Fibroblast of the conjunctiva (primary cell): ENCODE data around the gene PLBD1.

Experiments
- DNase-seq: peaks from one replicate; pipeline ENCODE4 v3.0.0-alpha.2; 2010; ENCODE audit warnings: low read depth

PLBD1 gene, protein sequence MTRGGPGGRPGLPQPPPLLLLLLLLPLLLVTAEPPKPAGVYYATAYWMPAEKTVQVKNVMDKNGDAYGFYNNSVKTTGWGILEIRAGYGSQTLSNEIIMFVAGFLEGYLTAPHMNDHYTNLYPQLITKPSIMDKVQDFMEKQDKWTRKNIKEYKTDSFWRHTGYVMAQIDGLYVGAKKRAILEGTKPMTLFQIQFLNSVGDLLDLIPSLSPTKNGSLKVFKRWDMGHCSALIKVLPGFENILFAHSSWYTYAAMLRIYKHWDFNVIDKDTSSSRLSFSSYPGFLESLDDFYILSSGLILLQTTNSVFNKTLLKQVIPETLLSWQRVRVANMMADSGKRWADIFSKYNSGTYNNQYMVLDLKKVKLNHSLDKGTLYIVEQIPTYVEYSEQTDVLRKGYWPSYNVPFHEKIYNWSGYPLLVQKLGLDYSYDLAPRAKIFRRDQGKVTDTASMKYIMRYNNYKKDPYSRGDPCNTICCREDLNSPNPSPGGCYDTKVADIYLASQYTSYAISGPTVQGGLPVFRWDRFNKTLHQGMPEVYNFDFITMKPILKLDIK

DNA sequence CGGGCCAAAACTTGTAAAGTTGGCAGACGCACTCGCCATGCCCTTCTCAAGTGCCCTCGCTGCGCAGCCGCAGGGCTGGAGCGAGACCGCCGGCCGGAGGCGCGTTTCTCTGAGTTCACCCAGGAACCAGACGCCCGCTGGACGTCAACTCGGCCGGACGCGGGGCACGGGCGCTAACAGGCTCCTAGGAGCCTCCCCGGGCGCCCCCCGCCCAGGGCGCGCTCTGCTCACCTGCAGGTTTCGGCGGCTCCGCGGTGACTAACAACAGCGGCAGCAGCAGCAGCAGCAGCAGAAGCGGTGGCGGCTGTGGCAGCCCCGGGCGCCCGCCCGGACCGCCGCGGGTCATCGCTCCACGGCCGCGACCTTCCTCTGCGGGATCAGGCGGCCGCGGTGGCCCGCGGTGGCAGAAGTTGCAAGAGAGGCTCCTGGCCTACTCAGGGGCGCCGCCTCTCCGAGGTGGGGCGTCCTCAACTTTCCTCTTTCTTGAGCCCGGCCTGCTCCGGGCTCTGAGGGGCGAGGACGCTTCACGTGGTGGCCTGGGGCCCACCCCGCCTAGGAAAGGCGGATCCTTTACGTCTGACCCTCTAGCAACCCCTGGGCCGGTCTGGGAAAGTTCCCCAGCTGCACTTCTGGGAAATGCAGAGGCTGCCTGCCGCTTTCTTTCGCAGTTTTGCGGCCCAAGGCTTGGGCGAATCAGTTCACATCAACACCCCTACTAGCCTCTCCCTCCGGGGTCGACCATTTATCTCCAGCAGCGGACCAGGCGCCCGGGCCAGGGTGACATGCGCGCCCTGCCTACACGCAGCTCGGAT is at the start of gene PLBD1:
Gene PLBD1 (minus strand): TSS at position 533 of the 812 bp plus-strand sequence. CDS start 187 bp downstream, at position 346.
- DNase-seq: peak; percentile 39

DNA sequence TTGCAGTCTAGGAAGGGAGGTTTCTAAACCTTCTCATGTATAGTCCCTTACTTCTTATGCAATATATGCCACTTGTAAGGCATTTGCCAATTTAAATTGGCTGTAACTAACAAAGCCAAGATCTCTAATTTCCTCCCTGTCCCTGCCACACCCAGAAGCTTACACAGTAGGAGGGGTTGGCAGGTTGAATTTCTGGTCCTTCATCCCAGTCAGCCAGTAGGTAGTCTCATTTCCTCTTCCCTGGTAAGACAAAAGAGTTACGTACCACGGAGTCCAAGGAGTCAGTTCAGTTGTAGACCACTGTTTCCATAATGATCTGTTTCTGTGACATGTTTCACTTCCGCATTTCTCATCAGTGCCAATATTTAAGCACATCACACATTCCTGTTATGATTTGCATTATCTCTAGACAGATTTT is 47.0 kb upstream of the PLBD1 start:
- DNase-seq: no peak

DNA sequence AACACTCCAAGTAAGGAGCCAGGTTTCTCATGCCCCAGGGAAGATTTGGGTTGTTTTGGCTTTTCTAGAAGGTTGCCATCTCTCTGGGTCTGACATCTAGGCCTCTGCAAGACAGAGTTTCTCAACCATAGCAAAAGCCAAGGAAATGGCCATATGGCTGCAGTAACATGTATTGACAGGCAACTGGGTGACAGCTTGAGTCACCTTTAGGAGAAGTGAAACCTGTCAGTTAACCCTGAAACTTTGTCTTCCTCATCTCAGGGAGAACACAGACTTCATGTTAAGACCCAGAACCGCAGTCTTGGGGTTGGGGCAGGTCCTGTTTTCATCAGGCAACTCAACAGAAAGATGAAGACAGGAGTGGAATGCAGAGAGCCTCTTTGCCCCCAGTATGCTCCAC is 46.0 kb upstream of the PLBD1 start:
- DNase-seq: no peak

DNA sequence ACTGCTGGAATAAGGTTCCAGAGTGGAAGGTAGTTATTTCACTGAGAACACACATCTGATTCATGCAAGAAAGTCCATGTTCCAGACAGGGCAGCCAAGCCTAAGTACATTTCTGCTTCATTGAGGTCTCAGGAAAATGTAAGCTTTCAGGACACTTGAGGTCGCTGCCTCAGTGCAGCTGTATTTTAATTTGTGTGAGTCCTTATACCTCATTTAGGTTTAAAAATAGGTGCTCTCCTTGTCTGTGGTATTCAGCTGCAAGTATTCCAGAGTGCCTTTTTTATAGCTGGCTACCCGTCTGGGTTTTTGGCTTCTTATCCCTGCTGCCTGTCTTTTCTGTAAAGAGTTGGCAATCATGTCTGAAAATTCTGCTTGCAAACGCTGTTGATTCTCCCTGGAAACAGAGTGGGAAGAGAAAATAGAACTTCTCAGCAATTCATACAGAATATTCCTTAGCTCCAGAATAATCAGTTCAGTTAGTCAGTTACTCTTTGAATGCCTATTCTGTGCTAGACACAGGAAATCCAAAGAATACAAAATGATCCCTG is 45.3 kb upstream of the PLBD1 start:
- DNase-seq: no peak

DNA sequence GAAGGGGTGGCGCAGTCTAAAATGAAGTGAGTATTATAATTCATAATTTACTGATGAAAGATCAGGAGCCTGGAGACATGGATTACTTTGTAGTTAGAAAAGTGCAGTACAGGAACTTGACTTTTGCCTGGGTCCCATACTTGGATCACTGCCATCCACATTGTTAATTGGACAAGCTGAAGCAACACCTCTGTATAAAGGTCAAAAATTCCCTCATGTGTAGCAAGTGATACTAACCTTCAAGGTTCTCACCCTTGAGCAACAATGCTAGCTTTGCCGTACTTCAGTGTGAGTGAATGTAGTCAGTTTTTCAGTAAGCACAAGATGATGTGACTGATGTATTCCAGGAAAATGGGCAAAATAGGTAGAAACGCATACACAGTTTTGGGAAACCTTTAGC is 44.6 kb upstream of the PLBD1 start:
- no peak for DNase-seq

DNA sequence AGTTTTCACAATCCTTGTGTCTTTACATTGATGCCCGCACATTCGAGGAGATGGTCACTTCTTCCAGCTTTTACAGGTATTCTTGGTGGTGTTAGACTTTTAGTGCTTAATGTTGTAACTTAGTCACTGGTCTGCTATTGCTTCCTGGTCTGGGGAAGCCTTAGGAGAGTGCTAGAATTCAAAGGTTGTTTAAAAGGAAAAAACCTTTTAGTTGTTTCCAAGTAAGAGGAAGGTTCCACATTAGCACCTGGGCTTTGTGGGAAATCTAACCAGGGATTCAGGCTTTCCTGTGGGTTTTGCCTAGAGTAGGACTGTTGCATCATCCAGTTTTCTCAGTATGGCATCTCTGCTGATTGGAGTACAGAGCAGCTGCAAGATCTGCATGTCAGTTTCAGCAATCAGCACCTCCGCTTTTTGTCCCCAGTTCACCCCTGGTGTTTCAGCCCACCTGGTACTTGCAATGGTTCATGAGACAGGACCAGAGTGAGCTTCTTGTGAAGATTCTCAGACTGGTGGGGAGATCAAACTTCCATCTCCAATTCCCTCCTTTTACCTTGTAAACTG is 44.0 kb upstream of the PLBD1 start:
- no peak for DNase-seq

DNA sequence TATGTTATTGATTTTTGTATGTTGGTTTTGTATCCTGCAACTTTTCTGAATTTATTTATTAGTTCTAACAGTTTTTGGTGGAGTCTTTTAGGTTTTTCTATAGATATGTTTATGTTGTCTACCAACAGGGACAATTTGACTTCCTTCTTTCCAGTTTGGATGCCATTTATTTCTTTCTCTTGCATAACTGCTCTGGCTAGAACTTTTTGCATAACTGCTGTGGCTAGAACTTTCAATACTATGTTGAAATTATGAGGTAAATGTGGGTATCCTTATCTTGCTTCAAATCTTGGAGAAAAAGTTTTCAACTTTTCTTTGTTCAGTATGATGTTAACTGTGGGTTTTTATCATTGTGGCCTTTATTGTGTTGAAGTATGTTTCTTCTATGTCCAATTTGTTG is 39.9 kb upstream of the PLBD1 start:
- no peak for DNase-seq

DNA sequence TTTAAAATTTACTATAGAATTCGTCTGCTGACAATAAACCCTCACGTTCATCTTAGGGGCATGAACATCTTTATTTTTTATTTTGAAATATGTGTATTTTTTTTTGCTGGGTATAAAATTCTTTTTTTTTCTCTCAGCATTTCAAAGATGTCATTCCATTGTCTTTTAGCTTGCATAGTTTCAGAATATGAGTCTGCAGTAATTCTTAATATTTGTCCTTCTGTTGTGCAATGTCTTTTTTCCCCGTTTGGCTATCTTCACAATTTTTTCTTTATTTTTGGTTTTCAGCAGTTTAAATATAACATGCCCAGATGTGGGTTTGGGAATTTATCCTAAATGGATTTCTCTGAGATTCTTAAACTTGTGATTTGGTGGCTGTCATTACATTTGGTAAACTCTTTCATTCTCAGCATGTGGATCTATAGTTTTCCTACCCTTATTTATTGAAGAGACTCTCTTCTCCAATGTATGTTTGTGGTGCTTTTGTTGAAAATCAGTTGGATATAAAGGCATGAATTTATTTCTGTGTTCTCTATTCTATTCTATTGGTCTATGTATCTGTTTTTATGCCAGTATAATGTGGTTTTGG is 37.8 kb upstream of the PLBD1 start:
- DNase-seq: no peak

DNA sequence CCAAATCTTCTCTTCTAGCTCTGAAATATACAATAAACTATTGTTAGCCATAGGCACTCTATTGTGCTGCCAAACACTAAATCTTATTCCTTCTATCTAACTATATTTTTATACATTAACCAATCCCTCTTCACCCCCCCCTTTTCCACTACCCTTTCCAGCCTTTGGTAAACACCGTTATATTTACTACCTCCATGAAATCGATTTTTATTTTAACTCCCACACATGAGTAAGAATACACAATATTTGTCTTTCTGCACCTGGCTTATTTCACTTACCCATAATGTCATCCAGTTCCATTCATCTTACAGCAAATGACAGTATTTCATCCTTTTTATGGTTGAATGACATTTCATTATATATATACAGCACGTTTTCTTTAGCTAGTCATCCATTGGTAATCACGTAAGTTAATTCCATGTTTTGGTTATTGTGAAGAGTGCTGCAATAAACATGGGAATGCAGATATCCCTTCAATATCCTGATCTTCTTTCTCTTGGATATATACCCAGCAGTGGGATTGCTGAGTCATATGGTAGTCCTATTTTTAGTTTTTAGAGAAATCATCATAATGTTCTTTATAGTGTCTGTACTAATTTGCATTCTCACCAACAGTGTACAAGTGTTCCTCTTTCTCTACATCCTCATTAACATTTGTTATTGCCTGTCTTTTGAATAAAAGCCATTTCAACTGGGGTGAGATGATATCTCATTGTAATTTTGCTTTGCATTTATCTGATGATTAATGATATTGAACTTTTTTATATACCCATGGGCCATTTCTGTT is 34.2 kb upstream of the PLBD1 start:
- no peak for DNase-seq

DNA sequence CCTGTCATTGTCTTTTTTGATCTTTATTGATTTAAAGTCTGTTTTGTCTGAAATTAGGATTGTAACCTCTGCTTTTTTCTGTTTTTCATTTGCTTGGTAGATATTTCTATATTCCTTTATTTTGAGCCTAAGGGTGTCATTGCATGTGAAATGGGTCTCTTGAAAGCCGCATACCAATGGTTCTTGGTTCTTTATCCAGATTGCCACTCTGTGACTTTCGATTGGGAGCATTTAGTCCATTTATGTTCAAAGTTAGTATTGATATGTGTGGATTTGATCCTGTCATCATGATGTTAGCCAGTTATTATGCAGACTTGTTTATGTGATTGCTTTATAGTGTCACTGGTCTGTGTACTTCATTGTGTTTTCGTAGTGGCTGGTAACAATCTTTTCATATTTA is 29.8 kb upstream of the PLBD1 start:
- DNase-seq: no peak

DNA sequence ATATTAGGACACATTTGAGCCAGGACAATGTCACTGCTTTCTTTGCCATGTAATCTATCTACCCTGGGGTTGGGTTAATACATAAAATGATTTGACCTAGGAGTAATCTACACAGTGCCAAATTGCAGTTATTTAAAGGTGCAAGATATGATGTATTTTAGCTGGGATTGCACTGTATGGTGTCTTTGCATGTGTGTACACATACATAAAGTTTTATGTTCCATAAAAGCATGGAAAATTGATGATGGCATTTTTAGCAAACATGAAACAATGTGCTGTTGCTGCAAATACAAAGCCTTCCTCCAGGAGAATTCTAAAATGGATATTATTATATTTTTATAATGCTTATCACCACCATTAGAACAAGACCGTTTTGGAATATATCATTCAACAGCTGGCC is 24.0 kb upstream of the PLBD1 start:
- DNase-seq: no peak

DNA sequence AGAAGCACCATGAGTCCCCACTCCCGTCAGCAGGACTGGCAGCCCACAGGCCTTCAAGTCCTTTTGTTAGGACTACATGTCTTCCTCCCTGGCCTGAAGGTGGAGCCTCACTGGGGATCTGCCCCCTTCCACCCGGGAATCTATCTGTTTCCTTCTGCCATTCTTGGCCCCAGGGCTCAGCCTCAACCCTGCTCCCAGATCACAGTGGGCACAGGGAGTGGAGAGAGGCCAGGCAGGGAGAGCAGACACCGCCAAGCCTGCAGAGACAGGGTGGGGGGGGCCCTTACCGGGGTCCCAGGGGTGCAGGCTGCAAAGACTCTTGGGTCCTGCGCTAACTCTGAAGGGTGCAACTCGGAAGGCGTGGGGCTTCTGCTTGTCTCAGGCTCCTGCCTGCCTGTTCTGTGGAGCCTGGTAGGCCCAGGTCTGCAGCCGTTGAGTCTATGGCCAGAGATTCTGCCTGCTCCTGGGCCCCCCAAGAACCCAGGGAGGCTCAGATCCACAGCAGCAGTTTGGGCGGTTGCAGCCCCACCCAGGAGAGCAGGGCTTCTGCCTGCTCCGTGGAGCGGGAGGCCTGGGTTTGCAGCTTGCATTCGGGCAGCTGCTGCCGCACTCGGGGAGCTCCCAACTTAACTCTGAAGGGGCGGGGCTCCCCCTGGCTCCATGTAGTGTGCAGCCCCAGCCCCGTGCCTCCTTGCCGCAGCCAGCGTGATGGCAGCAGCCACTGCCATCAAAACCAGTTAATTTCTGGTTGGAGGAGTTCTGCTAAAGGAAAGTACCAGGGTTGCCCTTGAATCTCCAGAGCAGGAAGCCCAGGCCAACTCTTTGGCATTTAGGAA is 21.7 kb upstream of the PLBD1 start:
- no peak for DNase-seq

DNA sequence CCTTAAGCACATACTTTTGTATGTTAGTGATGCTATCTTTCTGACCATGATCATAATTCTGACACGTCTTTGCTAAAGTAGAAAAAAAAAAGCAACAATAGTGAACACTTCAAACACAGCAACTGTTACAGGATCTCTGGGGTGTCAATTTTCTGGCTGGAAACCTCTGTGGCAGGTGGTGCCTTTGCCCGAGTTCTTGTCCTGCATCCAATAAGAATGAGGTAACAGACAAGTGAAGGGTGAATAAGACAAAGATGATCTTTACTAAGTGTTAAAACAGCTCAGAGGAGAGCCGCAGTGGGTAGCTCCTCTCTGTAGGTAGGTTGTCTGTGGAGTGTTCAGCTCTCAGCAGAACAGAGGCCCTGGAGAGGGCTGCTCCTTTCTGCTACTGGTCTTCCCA is 20.9 kb upstream of the PLBD1 start:
- DNase-seq: no peak

DNA sequence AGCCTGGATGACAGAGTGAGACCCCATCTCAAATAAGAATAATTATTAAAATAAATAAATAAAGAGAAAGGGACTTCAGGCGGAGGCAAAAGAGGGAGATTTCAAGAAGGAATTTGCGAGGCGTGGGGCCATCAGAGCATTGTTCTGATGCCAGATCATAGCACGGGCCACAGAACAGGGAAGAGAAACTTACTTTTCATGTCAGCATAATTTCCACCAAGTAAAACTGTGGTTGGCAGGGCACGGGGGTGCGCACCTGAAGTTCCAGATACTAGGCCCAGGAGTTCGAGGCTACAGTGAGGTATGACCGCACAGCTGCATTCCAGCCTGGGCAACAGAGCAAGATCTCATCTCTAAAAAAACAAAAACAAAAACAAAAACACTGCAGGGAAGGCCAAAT is 11.0 kb upstream of the PLBD1 start:
- no peak for DNase-seq

DNA sequence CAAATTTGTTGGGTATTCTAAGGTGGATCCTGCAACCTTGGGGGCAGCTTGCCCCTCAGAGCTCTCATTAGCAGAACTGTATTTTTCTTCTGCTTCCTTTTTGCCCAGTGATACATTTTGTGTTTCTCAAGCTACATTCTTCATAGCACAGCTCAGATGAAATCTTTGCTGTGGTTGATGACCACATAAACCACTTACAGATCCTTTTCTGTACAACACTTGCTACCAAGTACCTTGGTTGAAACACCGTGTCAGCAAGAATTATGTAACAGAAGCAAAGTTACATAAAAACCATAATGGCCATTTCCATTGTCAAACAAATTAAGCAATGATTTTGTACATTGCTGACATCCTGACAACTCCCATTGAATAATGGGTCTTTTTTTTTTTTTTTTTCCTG is 9.7 kb upstream of the PLBD1 start:
- DNase-seq: no peak

DNA sequence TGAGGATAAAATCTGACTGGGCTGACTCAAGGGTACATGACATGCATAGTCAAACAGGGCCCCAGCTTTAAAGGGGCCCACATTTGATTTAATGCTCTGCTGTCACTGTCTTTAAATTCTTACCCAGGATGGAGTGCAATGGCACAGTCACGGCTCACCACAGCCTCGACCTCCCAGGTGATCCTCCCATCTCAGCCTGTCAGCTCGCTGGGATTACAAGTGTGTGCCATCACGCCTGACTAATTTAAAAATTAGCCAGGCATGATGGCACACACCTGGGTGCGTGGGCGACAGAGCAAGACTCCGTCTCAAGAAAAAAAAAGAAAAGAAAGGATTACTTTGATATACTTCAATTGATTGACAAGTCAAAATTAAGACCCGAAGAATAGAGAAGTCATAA is 9.2 kb upstream of the PLBD1 start:
- DNase-seq: no peak

DNA sequence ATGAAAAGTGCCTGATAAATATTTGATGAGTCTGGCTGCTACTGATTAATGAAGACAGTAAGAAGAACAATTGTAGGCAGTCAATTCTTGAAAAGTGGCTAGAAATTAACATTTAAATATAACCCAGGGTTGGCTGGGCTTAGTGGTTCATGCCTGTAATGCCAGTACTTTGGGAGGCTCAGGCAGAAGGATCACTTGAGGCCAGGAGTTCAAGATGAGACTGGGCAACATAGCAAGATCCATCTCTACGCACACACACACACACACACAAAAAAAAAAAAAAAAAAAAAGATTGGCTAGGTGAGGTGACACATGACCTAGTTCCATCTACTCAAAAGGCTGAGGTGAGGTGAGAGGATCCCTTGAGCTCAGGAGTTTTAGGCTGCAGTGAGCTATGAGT is 7.9 kb upstream of the PLBD1 start:
- DNase-seq: no peak

DNA sequence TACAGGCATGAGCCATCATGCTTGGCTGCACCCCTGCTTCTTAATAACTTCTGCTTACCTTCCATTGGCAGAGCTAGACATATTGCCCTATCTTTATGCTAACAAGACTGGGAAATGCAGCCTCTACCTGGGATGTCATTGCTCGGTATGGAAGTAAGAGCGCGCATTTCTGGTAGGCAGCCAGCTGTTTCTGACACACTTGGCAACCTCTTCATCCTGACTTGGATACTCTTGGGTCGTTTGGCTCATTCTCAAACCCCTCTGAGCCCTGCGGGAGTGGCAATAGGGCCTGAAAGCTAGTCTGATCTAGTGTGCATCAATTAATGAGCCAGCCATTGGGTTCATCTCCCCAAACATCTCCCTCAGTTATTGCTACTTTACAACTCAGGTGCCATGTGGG is 5.4 kb upstream of the PLBD1 start:
- no peak for DNase-seq

DNA sequence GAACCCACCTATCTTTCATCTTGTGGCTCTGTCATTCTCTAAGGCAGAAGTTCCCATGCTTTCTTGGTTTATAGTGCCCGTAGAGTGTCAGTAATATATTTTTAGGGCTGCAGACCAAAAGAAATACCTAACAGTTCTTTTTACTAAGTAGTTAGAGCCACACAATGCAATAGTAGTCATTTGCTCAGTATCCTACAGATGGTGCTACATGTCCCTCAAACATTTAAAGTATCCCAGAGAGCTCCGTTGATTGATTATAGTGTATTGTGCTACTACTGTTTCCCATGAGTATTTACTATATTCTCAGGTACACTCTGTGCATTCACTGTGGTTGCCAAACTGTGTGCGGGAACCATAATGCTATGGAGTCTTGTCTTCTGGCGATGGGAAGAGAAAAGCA is 4.7 kb upstream of the PLBD1 start:
- no peak for DNase-seq

DNA sequence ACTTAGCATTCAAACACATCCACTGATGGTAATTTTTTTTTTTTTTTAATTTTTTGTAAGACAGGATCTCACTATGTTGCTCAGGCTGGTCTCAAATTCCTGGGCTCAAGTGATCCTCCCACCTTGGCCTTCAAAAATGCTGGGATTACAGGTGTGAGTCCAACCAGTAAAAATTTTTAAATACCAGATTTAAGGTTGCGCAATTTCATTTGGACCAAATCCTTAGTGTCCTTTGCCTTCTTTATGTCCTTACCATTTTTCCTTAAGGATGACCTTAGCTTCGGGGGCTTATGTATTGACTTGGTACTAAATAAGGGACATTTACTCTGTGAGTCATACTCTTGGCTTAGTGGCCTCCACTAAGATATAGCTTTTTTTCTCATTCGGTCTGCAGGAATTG is 4.1 kb upstream of the PLBD1 start:
- no peak for DNase-seq
